ENCODE results near the gene AHNAK.
A peak's percentile ranks its signal among the peaks of the same experiment; 100 is the strongest.

The AHNAK gene

GRCh38 chr11:62560566-62561103, 14.0 kb upstream of the AHNAK start:
- TF ChIP-seq CTCF (IDR thresholded peaks at IDR 0.05): peak; percentile 63; the same call in 1 of the 2 replicates

- no peak for TF ChIP-seq CTCF (IDR thresholded peaks at IDR 0.05)
These were observed 12.6 kb upstream of the AHNAK start for GRCh38 chr11:62559204-62559603.

GRCh38 chr11:62558669-62559068, 12.1 kb upstream of the AHNAK start:
- no peak for TF ChIP-seq CTCF (IDR thresholded peaks at IDR 0.05)

GRCh38 chr11:62556875-62557631, 10.4 kb upstream of the AHNAK start:
- TF ChIP-seq CTCF (IDR thresholded peaks at IDR 0.05): no peak

GRCh38 chr11:62556108-62556874, 9.7 kb upstream of the AHNAK start:
- no peak for TF ChIP-seq CTCF (IDR thresholded peaks at IDR 0.05)

- TF ChIP-seq CTCF (IDR thresholded peaks at IDR 0.05): no peak
These were observed 9.0 kb upstream of the AHNAK start for GRCh38 chr11:62555464-62556107.

GRCh38 chr11:62554387-62555167, 8.0 kb upstream of the AHNAK start:
- no peak for TF ChIP-seq CTCF (IDR thresholded peaks at IDR 0.05)
